Measurements from ENCODE around the gene CDKL1.

Gene CDKL1

GRCh38 chr14:50350975-50351374 is 45.7 kb downstream of the CDKL1 start:
- ChIA-PET POLR2A (no interaction called here), CTCF (no interaction called here)
- DNase-seq (ENCODE audit: extremely low spot score), result no peak
- no peak for TF ChIP-seq FOXM1 (IDR thresholded peaks at IDR 0.05; ENCODE audit: borderline replicate concordance)
- TF ChIP-seq HDGF (IDR thresholded peaks at IDR 0.05; ENCODE audit: borderline replicate concordance), result no peak
- no peak for TF ChIP-seq ARNT (IDR thresholded peaks at IDR 0.05)
- no peak for TF ChIP-seq NFRKB (IDR thresholded peaks at IDR 0.05)
- TF ChIP-seq PKNOX1 (IDR thresholded peaks at IDR 0.05), result no peak

- ChIA-PET CTCF (no interaction called here), POLR2A (no interaction called here)
- no peak for DNase-seq (ENCODE audit: extremely low spot score)
These were observed 47.7 kb downstream of the CDKL1 start for GRCh38 chr14:50348933-50349332.

GRCh38 chr14:50347521-50347920 is 49.2 kb downstream of the CDKL1 start:
- no peak for DNase-seq (ENCODE audit: extremely low spot score)
- ChIA-PET CTCF (interaction anchor here (0.5 kb wide), 1 partner anchor 153 kb away, joined by 3 read pairs; no protein-coding TSS in a partner anchor), POLR2A (interaction anchor here (0.9 kb wide), 1 partner anchor 45 kb away, joined by 3 read pairs; no protein-coding TSS in a partner anchor)
- TF ChIP-seq LEF1 (IDR thresholded peaks at IDR 0.05; ENCODE audit: borderline replicate concordance) (no peak), PKNOX1 (IDR thresholded peaks at IDR 0.05) (no peak), SP1 (IDR thresholded peaks at IDR 0.05) (no peak), HDGF (IDR thresholded peaks at IDR 0.05; ENCODE audit: borderline replicate concordance) (no peak), BHLHE40 (IDR thresholded peaks at IDR 0.05; ENCODE audit: borderline replicate concordance) (no peak), SUZ12 (IDR thresholded peaks at IDR 0.05) (no peak), NFRKB (IDR thresholded peaks at IDR 0.05) (no peak), L3MBTL2 (conservative IDR thresholded peaks at IDR 0.05) (no peak), ZNF384 (IDR thresholded peaks at IDR 0.05) (no peak), FOXA1 (IDR thresholded peaks at IDR 0.05) (no peak), FOXK2 (IDR thresholded peaks at IDR 0.05) (no peak), ARNT (IDR thresholded peaks at IDR 0.05) (no peak)

More at GRCh38 chr14:50348933-50349332, 47.7 kb downstream of the CDKL1 start:
- TF ChIP-seq FOXA1 (IDR thresholded peaks at IDR 0.05) (no peak), TARDBP (IDR thresholded peaks at IDR 0.05) (no peak), PKNOX1 (IDR thresholded peaks at IDR 0.05) (no peak), NFRKB (IDR thresholded peaks at IDR 0.05) (no peak), ZNF384 (IDR thresholded peaks at IDR 0.05) (no peak), ARNT (IDR thresholded peaks at IDR 0.05) (no peak), SP1 (IDR thresholded peaks at IDR 0.05) (no peak), FOXM1 (IDR thresholded peaks at IDR 0.05; ENCODE audit: borderline replicate concordance) (no peak), LEF1 (IDR thresholded peaks at IDR 0.05; ENCODE audit: borderline replicate concordance) (no peak), L3MBTL2 (conservative IDR thresholded peaks at IDR 0.05) (no peak), CTBP1 (IDR thresholded peaks at IDR 0.05; ENCODE audit: borderline replicate concordance) (no peak)

GRCh38 chr14:50345846-50346422 is 50.7 kb downstream of the CDKL1 start:
- ChIA-PET CTCF (no interaction called here), POLR2A (interaction anchor here (1.1 to 1.3 kb wide), 3 partner anchors 34 to 186 kb away, joined by 3 to 4 read pairs (median 3); no protein-coding TSS in a partner anchor)
- DNase-seq (ENCODE audit: extremely low spot score), result no peak
- TF ChIP-seq LEF1 (IDR thresholded peaks at IDR 0.05; ENCODE audit: borderline replicate concordance) (no peak), HDGF (IDR thresholded peaks at IDR 0.05; ENCODE audit: borderline replicate concordance) (no peak), ARNT (IDR thresholded peaks at IDR 0.05) (no peak), FOXA1 (IDR thresholded peaks at IDR 0.05) (no peak), CTBP1 (IDR thresholded peaks at IDR 0.05; ENCODE audit: borderline replicate concordance) (no peak), BHLHE40 (IDR thresholded peaks at IDR 0.05; ENCODE audit: borderline replicate concordance) (no peak), NFRKB (IDR thresholded peaks at IDR 0.05) (no peak), SUZ12 (IDR thresholded peaks at IDR 0.05) (no peak), FOXK2 (IDR thresholded peaks at IDR 0.05) (no peak), FOXM1 (IDR thresholded peaks at IDR 0.05; ENCODE audit: borderline replicate concordance) (no peak), SP1 (IDR thresholded peaks at IDR 0.05) (no peak), ELF4 (IDR thresholded peaks at IDR 0.05) (no peak), ZNF384 (IDR thresholded peaks at IDR 0.05) (no peak), L3MBTL2 (conservative IDR thresholded peaks at IDR 0.05) (no peak)

GRCh38 chr14:50344876-50345563 is 51.7 kb downstream of the CDKL1 start:
- no peak for DNase-seq (ENCODE audit: extremely low spot score)
- TF ChIP-seq ELF4 (IDR thresholded peaks at IDR 0.05) (no peak), ZNF384 (IDR thresholded peaks at IDR 0.05) (no peak), TARDBP (IDR thresholded peaks at IDR 0.05) (no peak), L3MBTL2 (conservative IDR thresholded peaks at IDR 0.05) (no peak), SUZ12 (IDR thresholded peaks at IDR 0.05) (no peak), ARNT (IDR thresholded peaks at IDR 0.05) (no peak), FOXK2 (IDR thresholded peaks at IDR 0.05) (no peak), PKNOX1 (IDR thresholded peaks at IDR 0.05) (no peak), FOXA1 (IDR thresholded peaks at IDR 0.05) (no peak), HDGF (IDR thresholded peaks at IDR 0.05; ENCODE audit: borderline replicate concordance) (no peak), NFRKB (IDR thresholded peaks at IDR 0.05) (no peak), LEF1 (IDR thresholded peaks at IDR 0.05; ENCODE audit: borderline replicate concordance) (no peak), FOXM1 (IDR thresholded peaks at IDR 0.05; ENCODE audit: borderline replicate concordance) (no peak), CTBP1 (IDR thresholded peaks at IDR 0.05; ENCODE audit: borderline replicate concordance) (no peak), BHLHE40 (IDR thresholded peaks at IDR 0.05; ENCODE audit: borderline replicate concordance) (no peak)
- CTCF ChIA-PET, result no interaction called here
- POLR2A ChIA-PET, result interaction anchor here (1.1 to 1.3 kb wide), 4 partner anchors 10 to 187 kb away, joined by 3 to 4 read pairs (median 3); no protein-coding TSS in a partner anchor
